Loucy (cell line): ENCODE results near the gene NUP50.

ENCODE experiments used
- EZH2phosphoT487 ChIP-seq: fragments of 200-600 bp; IDR thresholded peaks from 2 replicates; pipeline ENCODE4 v1.6.1; 2018; ENCODE audit warnings: antibody characterized with exemption, mild to moderate bottlenecking, moderate library complexity, borderline replicate concordance
- TF ChIP-seq, protein P1 (sequence below): fragments of 200-600 bp; sonication (generic); conservative IDR thresholded peaks from 2 replicates; pipeline ENCODE4 v1.5.1; 2014; ENCODE audit warnings: mild to moderate bottlenecking, antibody characterized with exemption, low read length

DNA sequence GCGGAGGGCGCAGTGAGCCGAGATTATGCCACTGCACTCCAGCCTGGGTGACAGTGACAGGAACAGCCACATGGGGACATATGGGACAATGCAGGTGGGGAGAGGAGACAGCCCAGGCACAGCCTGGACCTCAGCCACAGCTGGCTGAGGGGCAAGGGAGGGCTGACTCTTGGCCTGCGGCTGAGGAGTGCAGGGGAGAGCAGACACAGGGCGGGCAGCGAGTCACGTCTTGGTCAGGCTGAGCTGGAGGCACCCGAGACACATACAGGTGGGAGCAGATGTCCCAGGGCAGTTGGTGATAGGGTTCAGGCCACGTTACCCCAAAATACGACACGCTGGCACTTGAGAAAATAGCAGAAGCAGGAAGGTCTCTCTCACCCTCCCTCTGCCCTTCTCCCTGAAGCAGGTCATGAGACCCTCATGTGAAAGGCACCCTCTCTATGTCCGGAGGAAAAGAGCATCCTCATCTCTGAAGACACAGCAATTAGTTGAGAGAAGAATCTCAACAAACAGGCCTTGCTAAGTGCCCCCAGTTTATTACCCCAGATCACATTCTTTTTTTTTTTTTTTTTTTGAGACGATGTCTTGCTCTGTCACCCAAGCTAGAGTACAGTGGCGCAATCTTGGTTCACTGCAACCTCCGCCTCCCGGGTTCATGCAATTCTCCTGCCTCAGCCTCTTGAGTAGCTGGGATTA, 66.4 kb downstream of the NUP50 start:
- TF ChIP-seq, protein P1, sequence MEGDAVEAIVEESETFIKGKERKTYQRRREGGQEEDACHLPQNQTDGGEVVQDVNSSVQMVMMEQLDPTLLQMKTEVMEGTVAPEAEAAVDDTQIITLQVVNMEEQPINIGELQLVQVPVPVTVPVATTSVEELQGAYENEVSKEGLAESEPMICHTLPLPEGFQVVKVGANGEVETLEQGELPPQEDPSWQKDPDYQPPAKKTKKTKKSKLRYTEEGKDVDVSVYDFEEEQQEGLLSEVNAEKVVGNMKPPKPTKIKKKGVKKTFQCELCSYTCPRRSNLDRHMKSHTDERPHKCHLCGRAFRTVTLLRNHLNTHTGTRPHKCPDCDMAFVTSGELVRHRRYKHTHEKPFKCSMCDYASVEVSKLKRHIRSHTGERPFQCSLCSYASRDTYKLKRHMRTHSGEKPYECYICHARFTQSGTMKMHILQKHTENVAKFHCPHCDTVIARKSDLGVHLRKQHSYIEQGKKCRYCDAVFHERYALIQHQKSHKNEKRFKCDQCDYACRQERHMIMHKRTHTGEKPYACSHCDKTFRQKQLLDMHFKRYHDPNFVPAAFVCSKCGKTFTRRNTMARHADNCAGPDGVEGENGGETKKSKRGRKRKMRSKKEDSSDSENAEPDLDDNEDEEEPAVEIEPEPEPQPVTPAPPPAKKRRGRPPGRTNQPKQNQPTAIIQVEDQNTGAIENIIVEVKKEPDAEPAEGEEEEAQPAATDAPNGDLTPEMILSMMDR = no peak
- TF ChIP-seq EZH2phosphoT487 = no peak
